IMR-90 (cell line): Measurements from ENCODE around the gene RNF215. TPM values are rescaled to one million over a fixed set of nuclear protein-coding genes. Genes with fewer than 3 reads are reported as not detected.

ENCODE experiments used
- ATAC-seq: fragments of 200-7000 bp; cut with Tn5 transposase; 2 replicates; pipeline ENCODE4 v1.9.1; 2020; ENCODE audit warnings: low read depth, mild to moderate bottlenecking, moderate library complexity
- BruUV-seq: library from RNA; stranded (reverse); fragments of 400-500 nt; replicated peaks from 2 replicates; lab custom pipeline; 2021; lab: Mats Ljungman, UMichigan
- CTCF ChIA-PET: fragments of 300-600 bp; formaldehyde crosslinking; extraction: SDS; loops from one replicate; lab custom pipeline; 2021; ENCODE audit warnings: antibody characterized with exemption; lab: Yijun Ruan, JAX
- POLR2A ChIA-PET: fragments of 300-600 bp; sonication (Branson Sonifier 250); formaldehyde crosslinking; loops from one replicate; lab custom pipeline; 2022; ENCODE audit warnings: antibody characterized with exemption; ENCODE audit not compliant: unreplicated experiment; lab: Charles Lee
- DNase-seq: peaks from one replicate; pipeline ENCODE4 v3.0.0; 2013
- H2AFZ ChIP-seq: replicated peaks from 2 replicates; pipeline ENCODE3; 2013; ENCODE audit warnings: low read length, mild to moderate bottlenecking; ENCODE audit not compliant: poor library complexity
- H2AK5ac ChIP-seq: 2 replicates; pipeline ENCODE4 v1.6.1; 2013; ENCODE audit warnings: low read depth, low read length, inconsistent platforms
- H2AK9ac ChIP-seq: replicated peaks from 2 replicates; pipeline ENCODE3; 2013; ENCODE audit warnings: mild to moderate bottlenecking, low read depth, low read length, moderate library complexity; ENCODE audit not compliant: poor library complexity
- H2BK120ac ChIP-seq: 2 replicates; pipeline ENCODE4 v1.6.1; 2013; ENCODE audit warnings: low read depth, low read length, inconsistent platforms
- H2BK15ac ChIP-seq: 3 replicates; pipeline ENCODE4 v1.6.1; 2013; ENCODE audit warnings: low read depth, low read length, inconsistent platforms
- H2BK20ac ChIP-seq: 2 replicates; pipeline ENCODE4 v1.6.1; 2013; ENCODE audit warnings: low read depth, mild to moderate bottlenecking, inconsistent platforms, low read length, moderate library complexity
- H2BK5ac ChIP-seq: 2 replicates; pipeline ENCODE4 v1.6.1; 2013; ENCODE audit warnings: mild to moderate bottlenecking, low read depth, low read length, inconsistent platforms; ENCODE audit not compliant: poor library complexity, severe bottlenecking
- H3K14ac ChIP-seq: replicated peaks from 2 replicates; pipeline ENCODE4 v1.6.1; 2013; ENCODE audit warnings: low read depth, low read length, inconsistent platforms
- H3K18ac ChIP-seq: 2 replicates; pipeline ENCODE4 v1.6.1; 2013; ENCODE audit warnings: low read depth, low read length, control low read depth
- H3K23ac ChIP-seq: 2 replicates; pipeline ENCODE4 v1.6.1; 2013; ENCODE audit warnings: low read depth, low read length, inconsistent platforms
- H3K27ac ChIP-seq: 2 replicates; pipeline ENCODE4 v1.5.1; 2013; ENCODE audit warnings: mild to moderate bottlenecking, control low read depth, low read length; ENCODE audit not compliant: insufficient read depth
- H3K27me3 ChIP-seq: 2 replicates; pipeline ENCODE4 v1.6.1; 2013; ENCODE audit warnings: low read length; ENCODE audit not compliant: control insufficient read depth, insufficient read depth
- H3K36me3 ChIP-seq: 2 replicates; pipeline ENCODE4 v1.6.1; 2013; ENCODE audit warnings: low read length, mixed read lengths; ENCODE audit not compliant: control insufficient read depth, insufficient read depth
- H3K4ac ChIP-seq: 2 replicates; pipeline ENCODE4 v1.6.1; 2013; ENCODE audit warnings: low read depth, low read length, inconsistent platforms
- H3K4me1 ChIP-seq: 2 replicates; pipeline ENCODE4 v1.6.1; 2013; ENCODE audit warnings: low read length, mixed read lengths; ENCODE audit not compliant: control insufficient read depth, insufficient read depth
- H3K4me2 ChIP-seq: 2 replicates; pipeline ENCODE4 v1.6.1; 2013; ENCODE audit warnings: low read depth, mild to moderate bottlenecking, control low read depth, low read length, moderate library complexity
- H3K4me3 ChIP-seq: 2 replicates; pipeline ENCODE4 v1.5.1; 2013; ENCODE audit warnings: low read depth, mild to moderate bottlenecking, control low read depth, low read length, moderate library complexity; ENCODE audit not compliant: insufficient read depth
- H3K56ac ChIP-seq: 2 replicates; pipeline ENCODE4 v1.6.1; 2013; ENCODE audit warnings: low read length, inconsistent platforms; ENCODE audit not compliant: insufficient read depth; ENCODE audit errors: extremely low read depth
- H3K79me1 ChIP-seq, 2 experiments: 2 replicates each; pipeline ENCODE4 v1.6.1; 2013; ENCODE audit warnings: low read length in 2 of 2, inconsistent platforms in 1 of 2, low read depth in 1 of 2
- H3K9ac ChIP-seq: 2 replicates; pipeline ENCODE4 v1.6.1; 2013; ENCODE audit warnings: low read depth, low read length, control low read depth
- H3K9me1 ChIP-seq: 2 replicates; pipeline ENCODE4 v1.6.1; 2013; ENCODE audit warnings: low read length, inconsistent platforms; ENCODE audit not compliant: insufficient read depth
- H3K9me3 ChIP-seq: 2 replicates; pipeline ENCODE4 v1.6.1; 2013; ENCODE audit warnings: low read length; ENCODE audit not compliant: control insufficient read depth, insufficient read depth
- H4K20me1 ChIP-seq: 2 replicates; pipeline ENCODE4 v1.6.1; 2013; ENCODE audit warnings: low read length, inconsistent platforms; ENCODE audit not compliant: insufficient read depth
- H4K5ac ChIP-seq: 2 replicates; pipeline ENCODE4 v1.6.1; 2013; ENCODE audit warnings: mild to moderate bottlenecking, low read depth, low read length, control low read depth
- H4K8ac ChIP-seq, 2 experiments: 2 replicates each; pipeline ENCODE4 v1.6.1; 2013; ENCODE audit warnings: low read depth in 2 of 2, low read length in 2 of 2, control low read depth in 1 of 2, inconsistent platforms in 1 of 2
- H4K91ac ChIP-seq: 2 replicates; pipeline ENCODE4 v1.6.1; 2013; ENCODE audit warnings: low read depth, low read length, inconsistent platforms; ENCODE audit not compliant: insufficient read depth
- CEBPB ChIP-seq: IDR thresholded peaks from 2 replicates; pipeline ENCODE4 v1.6.1; 2012; ENCODE audit warnings: low read depth, low read length, improper control_type of control experiment
- FOS ChIP-seq: fragments of 150-350 bp; IDR thresholded peaks from 2 replicates; pipeline ENCODE4 v1.6.1; 2016; ENCODE audit warnings: low read depth, low read length
- RAD21 ChIP-seq: IDR thresholded peaks from 2 replicates; pipeline ENCODE4 v1.6.1; 2012; ENCODE audit warnings: low read length, improper control_type of control experiment
- WGBS, 2 experiments: methylation state at CpG; one replicate each; pipeline versions ENCODE4 v1.1.5 to v1.1.7; 2013; ENCODE audit warnings: missing lambda C conversion rate in 2 of 2; ENCODE audit not compliant: insufficient read length in 1 of 2; ENCODE audit errors: extremely low coverage in 2 of 2; 5-methylcytosine and 5-hydroxymethylcytosine counted together
- dilution Hi-C: fragments of 300-500 bp; cut with HindIII; formaldehyde crosslinking; loops from one replicate; pipeline ENCODE4 v1.14.3; 2018; ENCODE audit warnings: low sequenced_read_pairs; ENCODE audit not compliant: unreplicated experiment
- in situ Hi-C: fragments of 300-500 bp; cut with MboI; formaldehyde crosslinking; loops from 3 replicates; pipeline ENCODE4 v1.14.3; 2019; ENCODE audit warnings: low sequenced_read_pairs, inconsistent platforms, mixed read lengths
- intact Hi-C: fragments of 100-400 bp; cut with micrococcal nuclease; formaldehyde crosslinking; loops from 2 replicates; pipeline ENCODE4 v1.10.0; 2022
- polyA plus RNA-seq, 3 experiments: library from polyadenylated mRNA; depleted of rRNA; stranded (reverse); fragments of >200 nt; gene quantifications; 2 replicates each; pipeline ENCODE4 v1.2.3, GENCODE V29; 2012; ENCODE audit warnings: low replicate concordance in 1 of 3
- total RNA-seq: library from RNA; depleted of rRNA; stranded (reverse); fragments of >200 nt; gene quantifications from 2 replicates; pipeline ENCODE4 v1.2.3, GENCODE V29; 2012

RNF215 gene
- total and polyA plus RNA-seq, 2 of the 4 experiments (the other 2 are of a cell fraction), result 15.8 to 21.9 TPM

DNA sequence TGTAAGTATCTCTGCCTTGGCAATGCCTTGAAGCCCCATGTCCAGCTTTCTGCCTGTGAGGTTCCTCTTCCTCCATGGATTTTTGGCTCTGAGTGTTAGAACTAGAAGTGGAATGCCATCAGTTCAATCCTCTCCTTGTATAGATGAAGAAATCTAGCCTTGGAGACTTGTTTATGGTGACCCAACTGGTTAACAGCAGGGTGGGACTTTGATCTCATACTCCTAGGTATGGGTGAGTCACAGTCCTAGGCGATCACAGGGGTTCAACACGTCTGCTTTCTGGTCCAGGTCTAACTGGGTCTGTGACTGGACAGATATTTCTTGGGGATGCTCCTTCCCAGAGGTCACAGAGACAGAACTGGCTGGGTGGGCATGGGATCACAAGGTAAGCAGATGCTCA, 29.2 kb upstream of the RNF215 start:
- H3K4me3 ChIP-seq, result no peak overlapping the region
- no peak overlapping the region for H3K18ac ChIP-seq
- H2BK120ac ChIP-seq, result no peak overlapping the region
- H4K8ac ChIP-seq, result no peak overlapping the region
- no peak overlapping the region for H2AK5ac ChIP-seq
- intact Hi-C loops (no loop called here), dilution Hi-C loops (no loop called here), in situ Hi-C loops (no loop called here)
- H3K56ac ChIP-seq, result no peak overlapping the region
- no peak overlapping the region; the same call in 1 of the 2 replicates for H3K4ac ChIP-seq
- no peak overlapping the region for H3K23ac ChIP-seq
- no peak overlapping the region for H3K4me2 ChIP-seq
- no peak overlapping the region for H2BK20ac ChIP-seq
- no peaks in the 10 kb centered on the region for H3K27me3 ChIP-seq
- peaks cover 9% of the 10 kb centered on the region for H3K4me1 ChIP-seq
- H2AFZ ChIP-seq, result no peak overlapping the region
- no peak overlapping the region; the same call in 1 of the 2 replicates for H3K14ac ChIP-seq
- no peak overlapping the region for H2BK15ac ChIP-seq
- H3K9me3 ChIP-seq, result no peaks in the 10 kb centered on the region
- WGBS, 2 experiments, result no CpG with 5 or more reads among the region's 2 CpGs
- no TSS peak for BruUV-seq
- ATAC-seq (no peak), DNase-seq (peak; percentile 31)
- peaks cover 44% of the 10 kb centered on the region for H3K36me3 ChIP-seq
- H4K5ac ChIP-seq, result no peak overlapping the region
- TF ChIP-seq CEBPB, result peak; percentile 7; the same call in 1 of the 2 replicates
- TF ChIP-seq RAD21, result no peak
- 0 out of 2 replicates have a peak, but pooled peaks have one; percentile 20 for TF ChIP-seq FOS
- H2AK9ac ChIP-seq, result no peak overlapping the region
- peak overlapping the region; percentile 44 for H2BK5ac ChIP-seq
- ChIA-PET POLR2A (no interaction called here), CTCF (no interaction called here)
- peaks cover 14 to 50% of the 10 kb centered on the region in 2 experiments for H3K79me1 ChIP-seq
- peaks cover 14% of the 10 kb centered on the region for H3K9me1 ChIP-seq
- no peaks in the 10 kb centered on the region for H4K20me1 ChIP-seq
- no peak overlapping the region; the same call in 1 of the 2 replicates for H3K27ac ChIP-seq
- H4K91ac ChIP-seq, result no peak overlapping the region
- no peak overlapping the region for H3K9ac ChIP-seq
